K562 (cell line): Measurements from ENCODE around the gene DSCAM. TPM values are rescaled to one million over a fixed set of nuclear protein-coding genes. Genes with fewer than 3 reads are reported as not detected.
"Not testable (repeated sequence)": the region's sequence is repeated elsewhere in the genome, so short reads cannot be mapped to it uniquely, and the experiment has no call there.

Experiments
- ATAC-seq: fragments of 200-7000 bp; cut with Tn5 transposase; 3 replicates; pipeline ENCODE4 v1.9.1; 2020; ENCODE audit warnings: moderate library complexity
- BruUV-seq: library from RNA; stranded (reverse); fragments of 400-500 nt; replicated peaks from 2 replicates; lab custom pipeline; 2021; lab: Mats Ljungman, UMichigan
- CTCF ChIA-PET: fragments of 300-600 bp; formaldehyde crosslinking; extraction: SDS; loops from one replicate; lab custom pipeline; 2021; ENCODE audit warnings: low intra/inter-chr PET ratio; lab: Yijun Ruan, JAX
- POLR2A ChIA-PET: fragments of 300-600, 350-650 bp; sonication (Branson Sonifier 250); formaldehyde crosslinking; extraction: SDS; loops from one replicate; lab custom pipeline; 2021; ENCODE audit warnings: antibody characterized with exemption, inconsistent platforms; lab: Yijun Ruan, JAX
- DNase-seq, 4 experiments: peaks; one replicate each; pipeline versions ENCODE4 v3.0.0 to v3.0.0-alpha.2; 2011 to 2018; ENCODE audit warnings: low spot score in 3 of 4, mixed read lengths in 3 of 4; ENCODE audit errors: extremely low read depth in 1 of 4
- FAIRE-seq: peaks from 2 replicates; lab custom pipeline; 2011; peaks lifted over from hg19 to GRCh38; lab: Jason Lieb, UNC
- H2AFZ ChIP-seq: 2 replicates; pipeline ENCODE4 v1.6.0; 2011; ENCODE audit warnings: low read depth, low read length, control low read depth, inconsistent platforms
- H3K27ac ChIP-seq: fragments of 200-600 bp; 3 replicates; pipeline ENCODE4 v1.8.0; 2011; ENCODE audit warnings: low read depth, mild to moderate bottlenecking, control low read depth, inconsistent platforms, low read length, moderate library complexity, mixed read lengths; ENCODE audit errors: extremely low read depth
- H3K27me3 ChIP-seq, 2 experiments: fragments of 300-600 bp in 1 of 2; 2 replicates in 1 of 2; 3 replicates in 1 of 2; pipeline versions ENCODE4 v1.6.0 to v1.8.0; 2011; ENCODE audit warnings: inconsistent platforms in 2 of 2, low read length in 2 of 2, mild to moderate bottlenecking in 1 of 2, mixed read lengths in 1 of 2, moderate library complexity in 1 of 2; ENCODE audit not compliant: control insufficient read depth in 2 of 2, insufficient read depth in 2 of 2
- H3K36me3 ChIP-seq: fragments of 300-600 bp; 3 replicates; pipeline ENCODE4 v1.8.0; 2011; ENCODE audit warnings: mild to moderate bottlenecking, low read length, inconsistent platforms; ENCODE audit not compliant: control insufficient read depth, insufficient read depth
- H3K4me1 ChIP-seq, 2 experiments: fragments of 200-600 bp in 1 of 2; replicated peaks in 1 of 2; 2 replicates in 1 of 2; 3 replicates in 1 of 2; pipeline versions ENCODE4 v1.5.1 to v1.8.0; 2011; ENCODE audit warnings: inconsistent platforms in 2 of 2, low read length in 2 of 2, mild to moderate bottlenecking in 1 of 2, mixed read lengths in 1 of 2, moderate library complexity in 1 of 2; ENCODE audit not compliant: control insufficient read depth in 2 of 2, insufficient read depth in 2 of 2
- H3K4me2 ChIP-seq: 2 replicates; pipeline ENCODE4 v1.6.1; 2011; ENCODE audit warnings: low read length, control low read depth, inconsistent platforms, mixed read lengths; ENCODE audit not compliant: insufficient read depth
- H3K4me3 ChIP-seq: fragments of 200-600 bp; sonication (generic), shearing (Covaris generic); 2 replicates; pipeline ENCODE4 v1.5.1; 2016; ENCODE audit warnings: control low read depth, inconsistent platforms
- H3K79me2 ChIP-seq: fragments of 200-600 bp; 3 replicates; pipeline ENCODE4 v1.8.0; 2011; ENCODE audit warnings: low read length, inconsistent platforms; ENCODE audit not compliant: control insufficient read depth, insufficient read depth
- H3K9ac ChIP-seq, 2 experiments: 2 replicates each; pipeline versions ENCODE4 v1.6.0 to v1.6.1; 2011; ENCODE audit warnings: low read depth in 2 of 2, low read length in 2 of 2, control low read depth in 1 of 2, inconsistent platforms in 1 of 2, mild to moderate bottlenecking in 1 of 2, mixed read lengths in 1 of 2; ENCODE audit not compliant: insufficient read depth in 1 of 2
- H3K9me1 ChIP-seq: one replicate; pipeline ENCODE4 v1.6.0; 2011; ENCODE audit warnings: inconsistent platforms, mild to moderate bottlenecking, low read length, moderate library complexity; ENCODE audit not compliant: control insufficient read depth, insufficient read depth
- H3K9me3 ChIP-seq: replicated peaks from 2 replicates; pipeline ENCODE4 v1.5.1; 2011; ENCODE audit warnings: low read depth, low read length, inconsistent platforms; ENCODE audit not compliant: control insufficient read depth, insufficient read depth
- H4K20me1 ChIP-seq: replicated peaks from 2 replicates; pipeline ENCODE4 v1.6.1; 2011; ENCODE audit warnings: low read length, inconsistent platforms, mixed read lengths; ENCODE audit not compliant: control insufficient read depth, insufficient read depth
- BRF2 ChIP-seq: IDR thresholded peaks from 3 replicates; pipeline ENCODE4 v1.6.1; 2011; ENCODE audit warnings: borderline replicate concordance, mild to moderate bottlenecking; ENCODE audit not compliant: insufficient read length, insufficient read depth
- CBX5 ChIP-seq: IDR thresholded peaks from 2 replicates; pipeline ENCODE4 v1.6.1; 2014; ENCODE audit warnings: low read depth, borderline replicate concordance
- FOXK1 ChIP-seq: sonication (generic); formaldehyde crosslinking; IDR thresholded peaks from 2 replicates; pipeline ENCODE4 v1.8.0; 2022; ENCODE audit warnings: missing genetic modification reagents, mild to moderate bottlenecking, borderline replicate concordance
- HLTF ChIP-seq: fragments of 450-650 bp; IDR thresholded peaks from 2 replicates; pipeline ENCODE4 v1.6.1; 2016
- JUNB ChIP-seq: fragments of 450-650 bp; formaldehyde crosslinking; conservative IDR thresholded peaks from 2 replicates; pipeline ENCODE4 v1.4.0; 2020; ENCODE audit warnings: mild to moderate bottlenecking
- KLF1 ChIP-seq: fragments of 450-650 bp; IDR thresholded peaks from 2 replicates; pipeline ENCODE4 v1.6.1; 2016; ENCODE audit warnings: missing genetic modification characterization, missing compliant biosample characterization
- MCM5 ChIP-seq: fragments of 450-650 bp; IDR thresholded peaks from 2 replicates; pipeline ENCODE4 v1.6.1; 2016; ENCODE audit warnings: low read depth
- PHF8 ChIP-seq: fragments of 200-600 bp; sonication (generic); IDR thresholded peaks from 2 replicates; pipeline ENCODE4 v1.6.1; 2012; ENCODE audit warnings: mixed run types, mild to moderate bottlenecking, inconsistent platforms, low read length, moderate library complexity, borderline replicate concordance
- PRMT5 ChIP-seq: sonication (generic); formaldehyde crosslinking; IDR thresholded peaks from 2 replicates; pipeline ENCODE4 v1.5.0; 2020; ENCODE audit warnings: missing genetic modification reagents
- SREBF2 ChIP-seq: sonication (generic); formaldehyde crosslinking; IDR thresholded peaks from 2 replicates; pipeline ENCODE4 v1.4.0; 2020; ENCODE audit warnings: mild to moderate bottlenecking, missing genetic modification reagents
- U2AF1 ChIP-seq: fragments of 200-400 bp; formaldehyde crosslinking; optimal IDR thresholded peaks from 2 replicates; pipeline ENCODE3; 2017; ENCODE audit warnings: mild to moderate bottlenecking, low read depth, low read length, moderate library complexity
- VEZF1 ChIP-seq: fragments of 200-800 bp; sonication (Bioruptor generic); IDR thresholded peaks from 2 replicates; pipeline ENCODE4 v1.6.1; 2017; ENCODE audit warnings: missing genetic modification characterization, missing compliant biosample characterization
- ZC3H8 ChIP-seq: fragments of 450-650 bp; IDR thresholded peaks from 2 replicates; pipeline ENCODE4 v1.6.1; 2017
- ZNF134 ChIP-seq: fragments of 250-450 bp; sonication (Bioruptor Pico); conservative IDR thresholded peaks from 2 replicates; pipeline ENCODE4 v1.4.0; 2020
- ZSCAN29 ChIP-seq: fragments of 450-650 bp; IDR thresholded peaks from 2 replicates; pipeline ENCODE4 v1.6.1; 2017
- WGBS: fragments of 100-300 bp; shearing (Covaris generic); methylation state at CpG from one replicate; pipeline ENCODE4 v1.1.6; 2016; ENCODE audit warnings: low coverage, mixed read lengths; ENCODE audit not compliant: insufficient coverage; ENCODE audit errors: missing lambda C conversion rate; 5-methylcytosine and 5-hydroxymethylcytosine counted together
- in situ Hi-C: fragments of 300-500 bp; cut with MboI; formaldehyde crosslinking; loops from 4 replicates; pipeline ENCODE4 v1.15.0; 2018; ENCODE audit warnings: inconsistent platforms, mixed read lengths
- intact Hi-C: fragments of 100-400 bp; cut with micrococcal nuclease; formaldehyde crosslinking; loops from 2 replicates; pipeline ENCODE4 v1.14.2; 2022
- polyA plus RNA-seq, 8 experiments: library from polyadenylated mRNA; depleted of rRNA in 4 of 8; stranded (reverse) in 5 of 8; unstranded in 3 of 8; fragments of >200 nt; fragmentation: Nextera tagmentation in 2 of 8; fragmentation: Illumina TruSeq in 1 of 8; extraction: Ambion mirVana in 2 of 8; extraction: Trizol in 1 of 8; gene quantifications; 2 replicates each; pipeline versions ENCODE4 v1.2.1 to v1.2.3, GENCODE V29; 2011 to 2014; ENCODE audit warnings: inconsistent platforms in 1 of 8, missing spikeins in 1 of 8
- total RNA-seq, 7 experiments: library from RNA; depleted of rRNA in 6 of 7; stranded (reverse); fragments of >200 nt in 6 of 7; fragmentation: Illumina TruSeq in 2 of 7; extraction: Trizol in 2 of 7; gene quantifications; 2 replicates each; pipeline versions ENCODE4 v1.2.1 to v1.2.3, GENCODE V29; 2011 to 2021; ENCODE audit warnings: low replicate concordance in 1 of 7

DSCAM gene
- total and polyA plus RNA-seq, 9 of the 15 experiments (the other 6 are each of a cell fraction or from before 2014, with no cell fraction given): not detected

GRCh38 chr21:40182491-40182890, 664.5 kb downstream of the DSCAM start:
- POLR2A ChIA-PET, BruUV-seq, FAIRE-seq: not testable (repeated sequence)

DNA sequence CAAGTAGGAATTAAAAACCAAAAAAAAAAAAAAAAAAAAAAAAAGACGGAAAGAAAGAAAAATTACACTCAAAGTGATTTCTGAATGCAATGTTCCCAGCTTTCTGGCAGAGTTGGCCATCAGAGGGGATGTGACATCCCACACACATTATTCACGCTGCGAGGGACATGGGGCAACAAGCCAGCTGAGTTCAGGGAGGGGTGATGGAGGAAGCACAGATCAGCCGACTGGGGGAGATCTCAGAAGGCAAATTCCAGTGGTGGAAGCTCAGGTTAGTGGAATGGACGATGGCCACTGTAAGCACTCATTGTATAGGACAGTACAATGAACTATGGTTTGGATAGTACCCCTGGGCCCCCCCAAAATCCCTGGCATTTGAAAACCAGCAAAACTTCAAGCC, 667.8 kb downstream of the DSCAM start:
- Histone ChIP-seq H4K20me1 (no peaks in the 10 kb centered on the region), H3K79me2 (no peaks in the 10 kb centered on the region), H3K9me1 (no peaks in the 10 kb centered on the region), H3K9ac (no peak overlapping the region), H3K27me3 (no peaks in the 10 kb centered on the region), H3K4me1 (no peaks in the 10 kb centered on the region), H3K36me3 (no peaks in the 10 kb centered on the region), H3K27ac (no peak overlapping the region), H3K4me3 (no peak overlapping the region), H2AFZ (no peak overlapping the region), H3K4me2 (no peak overlapping the region), H3K9me3 (no peaks in the 10 kb centered on the region; the same call in 1 of the 2 replicates)
- TF ChIP-seq KLF1 (tag) (no peak), PHF8 (no peak), ZNF134 (CRISPR knock-in tag) (no peak), MCM5 (no peak), FOXK1 (CRISPR knock-in tag) (no peak), SREBF2 (CRISPR knock-in tag) (no peak), BRF2 (no peak), JUNB (CRISPR knock-in tag) (no peak), VEZF1 (CRISPR knock-in tag) (no peak), HLTF (no peak), PRMT5 (CRISPR knock-in tag) (no peak), U2AF1 (no peak), CBX5 (no peak), ZSCAN29 (no peak), ZC3H8 (no peak)
- ATAC-seq (no peak), FAIRE-seq (no peak), DNase-seq (no peak)
- no TSS peak for BruUV-seq
- in situ Hi-C loops (no loop called here), intact Hi-C loops (no loop called here)
- POLR2A ChIA-PET: no interaction called here
- CTCF ChIA-PET: no interaction called here
- WGBS: 2% methylated on average over 4 of the region's 5 CpGs

More at GRCh38 chr21:40182491-40182890, 664.5 kb downstream of the DSCAM start:
- H2AFZ ChIP-seq, H3K36me3 ChIP-seq, CTCF ChIA-PET, intact Hi-C loops, H3K27ac ChIP-seq, H3K4me3 ChIP-seq, H4K20me1 ChIP-seq, DNase-seq, H3K4me1 ChIP-seq, ATAC-seq, H3K79me2 ChIP-seq, H3K27me3 ChIP-seq, H3K9ac ChIP-seq, in situ Hi-C loops, H3K4me2 ChIP-seq, H3K9me3 ChIP-seq, H3K9me1 ChIP-seq: not testable (repeated sequence)
- WGBS: 2% methylated on average over 10 of the region's 19 CpGs
